T-helper 2 cell treated with Interferon-gamma antibody and Interleukin-4, amounts not matched to agents 5 μg/mL and 100 μg/mL, for 36 hours (primary cell): ENCODE data around the gene DDX54.
A peak's percentile ranks its signal among the peaks of the same experiment; 100 is the strongest.
"Not testable (repeated sequence)": the region's sequence is repeated elsewhere in the genome, so short reads cannot be mapped to it uniquely, and the experiment has no call there.

Source experiments
- DNase-seq: peaks from one replicate; pipeline ENCODE4 v3.0.0; 2021; ENCODE audit warnings: low spot score
- H3K27ac Mint-ChIP-seq: one replicate; pipeline ENCODE4 v1.8.0; 2021; ENCODE audit warnings: mild to moderate bottlenecking, mixed read lengths
- H3K27me3 Mint-ChIP-seq: one replicate; pipeline ENCODE4 v1.8.0; 2021; ENCODE audit warnings: low read depth, mixed read lengths
- H3K36me3 Mint-ChIP-seq: one replicate; pipeline ENCODE4 v1.8.0; 2021; ENCODE audit warnings: low read depth, mixed read lengths
- H3K4me1 Mint-ChIP-seq: one replicate; pipeline ENCODE4 v1.8.0; 2021; ENCODE audit warnings: low read depth, mixed read lengths
- H3K4me3 Mint-ChIP-seq: one replicate; pipeline ENCODE4 v1.8.0; 2022; ENCODE audit warnings: mild to moderate bottlenecking, moderate library complexity, mixed read lengths
- H3K9me3 Mint-ChIP-seq: one replicate; pipeline ENCODE4 v1.8.0; 2021; ENCODE audit warnings: mixed read lengths

The DDX54 gene

DNA sequence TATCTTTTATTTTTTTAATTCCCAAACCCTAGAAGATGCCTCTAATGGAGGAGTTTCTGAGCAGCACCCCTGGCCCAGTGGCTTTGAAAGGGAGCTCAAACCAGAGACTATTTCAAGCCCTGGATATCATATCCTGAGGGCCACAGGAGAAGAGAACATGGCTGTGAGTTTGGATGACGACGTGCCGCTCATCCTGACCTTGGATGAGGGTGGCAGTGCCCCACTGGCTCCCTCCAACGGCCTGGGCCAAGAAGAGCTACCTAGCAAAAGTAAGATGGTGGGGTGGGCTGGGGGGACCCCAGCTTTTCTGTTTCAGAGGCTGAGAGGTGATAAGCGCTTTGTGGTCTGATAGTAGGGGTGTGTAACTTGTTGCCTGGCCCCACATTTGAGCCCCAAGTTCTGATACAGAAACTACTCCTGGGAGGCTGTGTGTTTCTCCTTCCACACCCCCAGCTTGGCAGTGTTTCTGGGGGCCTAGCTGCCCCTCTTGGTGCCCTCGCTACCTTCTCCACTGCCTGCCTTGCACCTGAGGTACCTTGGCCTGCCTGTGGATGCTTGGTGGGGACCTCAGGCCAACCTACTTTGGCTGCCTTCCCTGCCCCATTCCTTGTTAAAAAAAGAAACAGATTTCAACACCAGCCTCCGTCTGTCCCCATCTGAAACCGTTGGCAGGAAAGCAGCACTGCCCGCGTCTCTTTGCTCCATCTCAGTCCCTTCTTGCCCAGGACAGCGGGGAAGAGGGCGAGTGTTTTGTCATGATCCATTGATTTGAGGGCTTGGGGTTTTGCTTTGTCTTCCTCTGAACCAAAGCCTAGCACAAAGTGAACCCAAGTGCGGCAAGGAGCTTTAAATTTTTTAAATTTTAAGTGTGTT, 41.7 kb upstream of the DDX54 start:
- H3K4me3 Mint-ChIP-seq: no peak overlapping the region
- DNase-seq: no peak
- H3K36me3 Mint-ChIP-seq: peaks cover 28% of the 10 kb centered on the region
- no peaks in the 10 kb centered on the region for H3K9me3 Mint-ChIP-seq
- peak overlapping the region; percentile 60 for H3K27ac Mint-ChIP-seq
- peaks cover 41% of the 10 kb centered on the region for H3K4me1 Mint-ChIP-seq
- no peaks in the 10 kb centered on the region for H3K27me3 Mint-ChIP-seq

DNA sequence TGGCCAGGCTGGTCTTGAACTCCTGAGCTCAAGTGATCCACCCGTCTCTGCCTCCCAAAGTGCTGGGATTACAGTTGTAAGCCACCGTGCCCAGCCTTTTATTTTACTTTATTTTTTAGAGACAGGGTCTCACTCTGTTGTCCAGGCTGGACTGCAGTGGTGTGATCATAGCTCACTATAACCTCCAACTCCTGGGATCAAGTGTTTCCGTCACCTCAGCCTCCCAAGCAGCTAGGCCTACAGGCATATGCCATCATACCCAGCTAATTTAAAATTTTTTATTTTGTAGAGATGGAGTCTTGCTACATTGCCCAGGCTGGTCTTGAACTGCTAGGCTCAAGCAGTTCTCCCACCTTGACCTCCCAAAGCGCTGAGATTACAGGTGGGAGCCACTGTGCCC, 39.7 kb upstream of the DDX54 start:
- Mint-ChIP-seq H3K4me1 (peaks cover 40% of the 10 kb centered on the region), H3K27me3 (peaks cover 2% of the 10 kb centered on the region), H3K9me3 (no peaks in the 10 kb centered on the region), H3K36me3 (peaks cover 12% of the 10 kb centered on the region), H3K4me3 (no peak overlapping the region), H3K27ac (no peak overlapping the region)
- DNase-seq: no peak

- DNase-seq: no peak
- Mint-ChIP-seq H3K27ac (peak overlapping the region; percentile 90), H3K9me3 (no peaks in the 10 kb centered on the region), H3K36me3 (peaks cover 7% of the 10 kb centered on the region), H3K27me3 (peaks cover 2% of the 10 kb centered on the region), H3K4me1 (peaks cover 28% of the 10 kb centered on the region), H3K4me3 (peak overlapping the region; percentile 94)
Observed at GRCh38 chr12:113222730-113223531, 37.7 kb upstream of the DDX54 start.

GRCh38 chr12:113221997-113222729, 36.9 kb upstream of the DDX54 start:
- H3K9me3 Mint-ChIP-seq: no peaks in the 10 kb centered on the region
- DNase-seq: peak; percentile 20

GRCh38 chr12:113221181-113221996, 36.1 kb upstream of the DDX54 start, which contains the start of gene TPCN1:
TSS of gene TPCN1 (plus strand) at chr12:113221464. CDS start at chr12:113226853, 5,389 bp downstream.
- peaks cover 35% of the 10 kb centered on the region for H3K4me1 Mint-ChIP-seq
- no peaks in the 10 kb centered on the region for H3K36me3 Mint-ChIP-seq
- DNase-seq: peak; percentile 100
- H3K27ac Mint-ChIP-seq: peak within 1 kb of the TSS; percentile 90
- H3K9me3 Mint-ChIP-seq: no peaks in the 10 kb centered on the region
- peaks cover 2% of the 10 kb centered on the region for H3K27me3 Mint-ChIP-seq
- H3K4me3 Mint-ChIP-seq: peak within 1 kb of the TSS; percentile 94

More at GRCh38 chr12:113221997-113222729, 36.9 kb upstream of the DDX54 start:
- Mint-ChIP-seq H3K36me3 (peaks cover 3% of the 10 kb centered on the region), H3K4me1 (peaks cover 34% of the 10 kb centered on the region), H3K27ac (peak overlapping the region; percentile 90), H3K4me3 (peak overlapping the region; percentile 94), H3K27me3 (peaks cover 2% of the 10 kb centered on the region)

GRCh38 chr12:113220593-113221180, 35.4 kb upstream of the DDX54 start:
- H3K27ac Mint-ChIP-seq: peak overlapping the region; percentile 90
- peaks cover 2% of the 10 kb centered on the region for H3K27me3 Mint-ChIP-seq
- H3K4me1 Mint-ChIP-seq: peaks cover 40% of the 10 kb centered on the region
- H3K4me3 Mint-ChIP-seq: peak overlapping the region; percentile 94
- H3K9me3 Mint-ChIP-seq: no peaks in the 10 kb centered on the region
- H3K36me3 Mint-ChIP-seq: no peaks in the 10 kb centered on the region
- no peak for DNase-seq

DNA sequence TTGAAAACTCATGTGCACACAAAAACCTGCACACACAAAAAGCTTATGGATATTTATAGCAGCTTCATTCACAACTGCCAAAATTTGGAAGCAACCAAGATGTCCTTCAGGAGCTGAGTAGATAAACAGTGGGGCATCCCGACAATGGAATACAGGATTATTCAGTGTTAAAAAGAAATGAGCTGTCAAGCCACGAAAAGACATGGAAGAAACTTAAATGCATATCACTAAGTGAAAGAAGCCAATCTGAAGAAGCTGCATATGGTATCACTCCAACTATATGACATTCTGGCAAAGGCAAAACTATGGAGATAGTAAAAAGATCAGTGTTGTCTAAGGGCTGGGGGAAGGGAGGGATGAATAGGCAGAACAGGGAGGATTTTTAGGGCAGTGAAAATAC, 30.7 kb upstream of the DDX54 start:
- Mint-ChIP-seq H3K36me3 (peaks cover 3% of the 10 kb centered on the region), H3K9me3 (peaks cover 2% of the 10 kb centered on the region), H3K27me3 (no peaks in the 10 kb centered on the region), H3K27ac (no peak overlapping the region), H3K4me3 (no peak overlapping the region), H3K4me1 (peaks cover 41% of the 10 kb centered on the region)
- no peak for DNase-seq

DNA sequence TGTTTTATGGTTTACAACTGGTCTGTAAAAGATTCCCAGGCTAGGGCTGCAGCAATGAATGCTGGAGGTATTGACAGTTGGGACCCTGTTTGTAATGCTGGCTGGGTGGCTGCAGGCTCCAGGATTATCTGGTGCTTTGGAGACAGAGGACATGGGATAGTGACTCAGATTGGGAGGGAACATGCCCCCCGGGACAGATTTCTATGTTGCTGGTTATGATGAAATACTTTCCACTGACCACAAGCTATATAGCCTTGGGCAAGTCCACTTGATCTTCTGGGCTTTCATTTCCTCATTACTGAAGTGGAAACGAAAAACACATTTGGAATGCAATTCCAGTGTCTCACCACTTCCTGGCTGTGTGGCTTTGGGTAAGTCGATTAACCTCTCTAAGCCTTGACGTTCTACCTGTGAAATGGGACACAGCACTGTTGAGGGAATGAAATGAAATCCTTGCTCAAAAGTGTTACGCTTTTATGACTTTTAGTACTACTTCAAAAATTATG, 29.7 kb upstream of the DDX54 start:
- Mint-ChIP-seq H3K27ac (peak overlapping the region; percentile 69), H3K9me3 (peaks cover 7% of the 10 kb centered on the region), H3K36me3 (peaks cover 7% of the 10 kb centered on the region), H3K4me1 (peaks cover 42% of the 10 kb centered on the region), H3K4me3 (peak overlapping the region; percentile 55), H3K27me3 (no peaks in the 10 kb centered on the region)
- DNase-seq: peak; percentile 25

- Mint-ChIP-seq H3K27ac (peak overlapping the region; percentile 33), H3K36me3 (peaks cover 14% of the 10 kb centered on the region), H3K4me1 (peaks cover 64% of the 10 kb centered on the region), H3K4me3 (peak overlapping the region; percentile 42), H3K9me3 (peaks cover 7% of the 10 kb centered on the region), H3K27me3 (no peaks in the 10 kb centered on the region)
- no peak for DNase-seq
Observed at GRCh38 chr12:113211160-113211559, 25.9 kb upstream of the DDX54 start.

DNA sequence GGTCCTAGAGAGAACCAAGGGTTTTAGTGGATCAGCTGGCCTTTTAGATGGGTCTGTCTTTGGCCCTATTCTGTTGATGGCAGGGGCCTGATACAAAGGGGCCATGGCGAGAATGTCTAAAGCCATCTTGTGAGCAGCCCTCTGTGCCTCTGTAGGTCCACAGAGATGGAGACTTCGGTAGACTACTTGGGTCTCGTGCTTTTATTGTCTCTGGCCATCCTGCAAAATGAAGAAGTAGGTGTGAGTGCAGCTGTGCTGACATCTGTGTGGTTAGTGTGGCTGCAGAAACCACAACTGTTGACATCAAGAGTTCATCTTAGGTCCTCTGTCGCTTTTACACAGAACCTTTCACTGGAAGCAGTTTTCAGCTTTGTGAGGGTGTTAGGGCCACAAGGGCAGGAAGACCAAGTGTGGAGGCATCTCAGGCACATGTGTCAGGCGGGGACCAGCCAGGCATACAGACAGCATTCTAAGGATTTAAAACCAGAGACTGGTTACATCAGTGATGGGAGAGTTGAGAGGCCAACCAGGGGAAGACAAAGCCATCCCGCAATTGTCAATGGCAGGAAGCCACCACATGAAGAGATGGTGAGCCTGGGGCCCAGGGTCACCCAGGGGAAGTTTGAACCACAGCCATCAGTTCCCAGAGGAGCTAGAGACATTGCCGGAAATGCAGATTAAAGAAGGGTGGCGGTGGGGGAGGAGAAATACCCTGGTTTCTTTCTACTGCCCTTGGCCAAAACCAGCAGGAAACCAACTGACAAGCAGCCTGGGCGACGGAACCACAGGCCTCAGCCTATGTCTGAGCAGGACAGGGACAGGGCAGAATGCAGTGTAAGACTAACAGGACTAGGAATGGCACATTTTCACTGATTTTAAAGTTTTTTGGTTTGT, 23.0 kb upstream of the DDX54 start:
- Mint-ChIP-seq H3K36me3 (peaks cover 14% of the 10 kb centered on the region), H3K4me1 (peaks cover 53% of the 10 kb centered on the region), H3K9me3 (peaks cover 7% of the 10 kb centered on the region), H3K27me3 (no peaks in the 10 kb centered on the region), H3K4me3 (peak overlapping the region; percentile 81), H3K27ac (peak overlapping the region; percentile 97)
- peak; percentile 81 for DNase-seq

GRCh38 chr12:113207613-113208040, 22.3 kb upstream of the DDX54 start:
- Mint-ChIP-seq H3K4me3 (peak overlapping the region; percentile 81), H3K9me3 (peaks cover 7% of the 10 kb centered on the region)

DNA sequence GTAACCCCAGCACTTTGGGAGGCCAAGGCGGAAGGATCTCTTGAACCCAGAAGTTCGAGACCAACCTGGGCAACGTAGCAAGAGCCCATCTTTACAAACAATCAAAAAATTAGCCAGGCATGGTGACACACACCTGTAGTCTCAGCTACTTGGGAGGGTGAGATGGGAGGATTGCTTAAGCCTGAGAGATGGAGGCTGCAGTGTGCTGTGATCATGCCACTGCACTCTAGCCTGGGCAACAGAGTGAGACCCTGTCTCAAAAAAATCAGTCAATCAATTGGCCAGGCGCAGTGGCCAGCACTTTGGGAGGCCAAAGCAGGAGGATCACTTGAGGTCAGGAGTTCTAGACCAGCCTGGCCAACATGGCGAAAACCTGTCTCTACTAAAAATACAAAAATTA, 21.5 kb upstream of the DDX54 start:
- H3K9me3 Mint-ChIP-seq, H3K27me3 Mint-ChIP-seq, DNase-seq: not testable (repeated sequence)
- Mint-ChIP-seq H3K4me1 (peaks cover 51% of the 10 kb centered on the region), H3K4me3 (peak overlapping the region; percentile 20), H3K27ac (peak overlapping the region; percentile 47), H3K36me3 (peaks cover 12% of the 10 kb centered on the region)

More at GRCh38 chr12:113207613-113208040, 22.3 kb upstream of the DDX54 start:
- Mint-ChIP-seq H3K27me3 (no peaks in the 10 kb centered on the region), H3K36me3 (peaks cover 12% of the 10 kb centered on the region), H3K27ac (peak overlapping the region; percentile 97), H3K4me1 (peaks cover 51% of the 10 kb centered on the region)
- peak; percentile 19 for DNase-seq
